Ishikawa (cell line): ENCODE measurements around the gene STK39.

Source experiments
- CEBPB ChIP-seq: IDR thresholded peaks from 2 replicates; pipeline ENCODE4 v1.6.1; 2012
- CREB1 ChIP-seq: IDR thresholded peaks from 2 replicates; pipeline ENCODE4 v1.6.1; 2012; ENCODE audit warnings: low read depth
- EGR1 ChIP-seq: IDR thresholded peaks from 2 replicates; pipeline ENCODE4 v1.6.1; 2012
- EP300 ChIP-seq: IDR thresholded peaks from 2 replicates; pipeline ENCODE4 v1.6.1; 2012; ENCODE audit warnings: borderline replicate concordance
- FOXM1 ChIP-seq: IDR thresholded peaks from 2 replicates; pipeline ENCODE4 v1.6.1; 2012; ENCODE audit warnings: low read depth, borderline replicate concordance
- MAX ChIP-seq: IDR thresholded peaks from 2 replicates; pipeline ENCODE4 v1.6.1; 2012
- NFIC ChIP-seq: IDR thresholded peaks from 2 replicates; pipeline ENCODE4 v1.6.1; 2012
- RAD21 ChIP-seq: IDR thresholded peaks from 2 replicates; pipeline ENCODE4 v1.6.1; 2012; ENCODE audit warnings: low read depth
- REST ChIP-seq: IDR thresholded peaks from 2 replicates; pipeline ENCODE4 v1.6.1; 2012; ENCODE audit warnings: low read depth, mild to moderate bottlenecking
- TAF1 ChIP-seq: IDR thresholded peaks from 2 replicates; pipeline ENCODE4 v1.6.1; 2012; ENCODE audit warnings: low read depth, mild to moderate bottlenecking
- TCF12 ChIP-seq: IDR thresholded peaks from 2 replicates; pipeline ENCODE4 v1.6.1; 2012; ENCODE audit warnings: low read depth
- TEAD4 ChIP-seq: IDR thresholded peaks from 2 replicates; pipeline ENCODE4 v1.6.1; 2012
- USF1 ChIP-seq: IDR thresholded peaks from 2 replicates; pipeline ENCODE4 v1.6.1; 2012
- YY1 ChIP-seq: IDR thresholded peaks from 2 replicates; pipeline ENCODE4 v1.6.1; 2012; ENCODE audit warnings: low read depth
- ZBTB7A ChIP-seq: IDR thresholded peaks from 2 replicates; pipeline ENCODE4 v1.6.1; 2012; ENCODE audit warnings: low read depth

Gene STK39

GRCh38 chr2:167916756-167917155 lies 330.6 kb downstream of the STK39 start:
- TF ChIP-seq EP300 (no peak), TEAD4 (no peak), FOXM1 (no peak), NFIC (no peak), MAX (no peak), YY1 (no peak), CEBPB (no peak), ZBTB7A (no peak), USF1 (no peak), RAD21 (no peak), EGR1 (no peak), REST (no peak), TCF12 (no peak), CREB1 (no peak), TAF1 (no peak)

GRCh38 chr2:167914969-167915368 lies 332.4 kb downstream of the STK39 start:
- TF ChIP-seq NFIC (no peak), EGR1 (no peak), YY1 (no peak), USF1 (no peak), MAX (no peak), TCF12 (no peak), TAF1 (no peak), EP300 (no peak), ZBTB7A (no peak), RAD21 (no peak), CEBPB (no peak)

- TF ChIP-seq USF1 (no peak), TAF1 (no peak), RAD21 (no peak), MAX (no peak), TEAD4 (no peak), EGR1 (no peak), CREB1 (no peak), REST (no peak), TCF12 (no peak), EP300 (no peak), FOXM1 (no peak), NFIC (no peak), CEBPB (no peak), YY1 (no peak), ZBTB7A (no peak)
Measured at GRCh38 chr2:167908786-167909185, 338.6 kb downstream of the STK39 start.

GRCh38 chr2:167905668-167906067 lies 341.7 kb downstream of the STK39 start:
- no peak for TF ChIP-seq NFIC
- TF ChIP-seq EP300, result no peak
- no peak for TF ChIP-seq MAX
- TF ChIP-seq ZBTB7A, result no peak
- TF ChIP-seq YY1, result no peak
